Measurements from ENCODE around the gene IL4.

Gene IL4

DNA sequence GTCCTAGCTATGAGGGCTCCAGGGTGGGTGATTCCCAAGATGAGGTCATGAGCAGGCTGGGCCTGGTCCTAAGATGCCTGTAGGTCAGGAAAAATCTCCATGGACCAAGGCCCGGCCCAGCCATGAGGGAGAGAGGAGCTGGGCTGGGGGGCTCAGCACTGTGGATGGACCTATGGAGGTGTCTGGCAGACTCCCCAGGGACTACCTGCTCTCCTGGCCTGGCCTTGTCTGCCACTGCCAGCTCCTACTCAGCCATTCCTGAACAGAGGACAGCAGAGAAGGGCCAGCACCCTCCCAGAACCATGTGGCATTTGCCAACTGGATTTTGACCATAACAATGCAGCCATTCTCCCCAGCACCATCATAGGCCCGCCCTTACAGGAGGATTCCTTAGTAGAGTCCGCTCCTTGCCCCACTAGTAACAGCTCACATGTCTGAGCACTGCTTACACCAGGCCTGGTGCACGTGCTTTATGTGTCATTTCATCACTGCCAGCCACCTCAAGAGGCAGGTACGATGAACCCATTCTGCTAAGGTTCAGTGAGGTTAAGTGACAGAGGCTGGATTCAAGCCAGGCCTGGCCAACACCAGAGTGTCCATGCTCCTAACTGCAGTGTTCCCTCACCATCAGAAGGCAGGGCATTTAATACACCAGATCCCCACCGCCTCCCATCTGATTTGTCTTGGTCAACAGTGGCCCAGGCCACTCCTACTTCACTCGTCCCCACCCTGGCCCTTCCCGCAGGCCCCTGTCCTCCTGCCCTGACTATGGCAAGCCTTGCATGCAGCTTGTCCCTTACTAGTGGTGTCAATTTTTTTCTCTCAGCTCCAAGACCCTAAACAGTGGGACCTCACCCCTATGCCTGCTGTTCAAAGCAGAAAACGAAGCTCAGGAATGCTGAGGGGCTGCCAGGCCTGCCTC is 15.1 kb upstream of the IL4 start:
- DNase-seq (ENCODE audit: low spot score): no peak

DNA sequence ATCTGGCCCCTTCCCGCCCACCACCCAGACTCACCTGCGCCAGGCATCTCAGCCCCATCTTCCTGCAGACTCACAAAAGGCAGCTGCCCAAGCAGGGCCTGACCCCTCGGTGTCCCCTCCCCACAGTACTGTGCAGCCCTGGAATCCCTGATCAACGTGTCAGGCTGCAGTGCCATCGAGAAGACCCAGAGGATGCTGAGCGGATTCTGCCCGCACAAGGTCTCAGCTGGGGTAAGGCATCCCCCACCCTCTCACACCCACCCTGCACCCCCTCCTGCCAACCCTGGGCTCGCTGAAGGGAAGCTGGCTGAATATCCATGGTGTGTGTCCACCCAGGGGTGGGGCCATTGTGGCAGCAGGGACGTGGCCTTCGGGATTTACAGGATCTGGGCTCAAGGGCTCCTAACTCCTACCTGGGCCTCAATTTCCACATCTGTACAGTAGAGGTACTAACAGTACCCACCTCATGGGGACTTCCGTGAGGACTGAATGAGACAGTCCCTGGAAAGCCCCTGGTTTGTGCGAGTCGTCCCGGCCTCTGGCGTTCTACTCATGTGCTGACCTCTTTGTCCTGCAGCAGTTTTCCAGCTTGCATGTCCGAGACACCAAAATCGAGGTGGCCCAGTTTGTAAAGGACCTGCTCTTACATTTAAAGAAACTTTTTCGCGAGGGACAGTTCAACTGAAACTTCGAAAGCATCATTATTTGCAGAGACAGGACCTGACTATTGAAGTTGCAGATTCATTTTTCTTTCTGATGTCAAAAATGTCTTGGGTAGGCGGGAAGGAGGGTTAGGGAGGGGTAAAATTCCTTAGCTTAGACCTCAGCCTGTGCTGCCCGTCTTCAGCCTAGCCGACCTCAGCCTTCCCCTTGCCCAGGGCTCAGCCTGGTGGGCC is 13.9 kb upstream of the IL4 start:
- no peak for DNase-seq (ENCODE audit: low spot score)

DNA sequence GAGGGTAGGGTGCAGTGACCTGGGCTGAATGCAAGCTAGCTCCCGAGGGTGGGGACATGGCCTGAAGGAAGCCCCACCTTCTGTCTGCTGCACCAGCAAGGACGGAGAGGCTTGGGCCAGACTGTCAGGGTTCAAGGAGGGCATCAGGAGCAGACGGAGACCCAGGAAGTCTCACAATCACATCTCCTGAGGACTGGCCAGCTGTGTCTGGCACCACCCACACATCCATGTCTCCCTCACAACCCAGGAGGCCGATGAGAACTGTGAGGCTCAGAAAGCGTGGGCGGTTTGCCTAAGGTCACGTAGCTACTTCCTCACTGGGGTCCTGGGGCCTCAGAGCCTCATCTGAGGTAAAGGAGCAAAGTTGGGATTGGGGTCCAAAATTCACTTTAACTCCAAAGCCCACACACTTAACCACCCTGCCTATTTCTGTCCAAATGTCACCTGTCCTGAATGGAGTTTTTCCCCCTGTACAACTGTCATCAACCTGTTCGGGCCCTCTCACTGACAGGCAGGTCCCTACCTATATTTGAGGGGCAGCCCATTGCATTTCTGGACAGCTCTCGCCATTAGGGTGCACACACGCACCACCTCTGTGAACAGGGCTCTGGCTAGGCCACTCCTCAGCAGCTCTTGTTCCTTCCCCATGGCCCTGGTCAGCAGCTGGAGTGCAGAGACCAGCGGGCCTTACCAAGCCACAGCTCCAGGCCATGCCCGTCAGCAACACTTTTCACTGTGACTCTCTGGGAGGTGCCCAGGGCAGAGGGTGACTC is 12.4 kb upstream of the IL4 start:
- DNase-seq (ENCODE audit: low spot score): no peak

DNA sequence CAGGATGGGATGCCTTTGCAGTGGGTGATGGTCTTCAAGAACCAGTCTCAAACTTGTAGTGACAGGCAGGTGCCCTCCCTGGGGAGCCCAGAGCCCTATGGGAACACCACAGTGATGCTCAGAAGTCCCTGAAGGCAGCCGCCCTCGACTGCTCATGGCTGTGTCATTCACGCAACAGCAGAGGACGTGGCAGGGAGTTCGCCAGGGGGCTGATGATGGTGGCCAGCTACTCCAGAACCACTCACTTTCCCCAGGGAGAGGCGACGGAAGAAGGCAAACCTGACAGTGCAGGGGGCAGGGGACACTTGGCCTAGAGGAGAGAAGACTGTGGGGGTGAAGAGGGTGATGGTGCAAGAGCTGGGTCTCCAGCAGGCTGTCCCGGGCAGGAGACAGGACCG is 11.8 kb upstream of the IL4 start:
- no peak for DNase-seq (ENCODE audit: low spot score)

DNA sequence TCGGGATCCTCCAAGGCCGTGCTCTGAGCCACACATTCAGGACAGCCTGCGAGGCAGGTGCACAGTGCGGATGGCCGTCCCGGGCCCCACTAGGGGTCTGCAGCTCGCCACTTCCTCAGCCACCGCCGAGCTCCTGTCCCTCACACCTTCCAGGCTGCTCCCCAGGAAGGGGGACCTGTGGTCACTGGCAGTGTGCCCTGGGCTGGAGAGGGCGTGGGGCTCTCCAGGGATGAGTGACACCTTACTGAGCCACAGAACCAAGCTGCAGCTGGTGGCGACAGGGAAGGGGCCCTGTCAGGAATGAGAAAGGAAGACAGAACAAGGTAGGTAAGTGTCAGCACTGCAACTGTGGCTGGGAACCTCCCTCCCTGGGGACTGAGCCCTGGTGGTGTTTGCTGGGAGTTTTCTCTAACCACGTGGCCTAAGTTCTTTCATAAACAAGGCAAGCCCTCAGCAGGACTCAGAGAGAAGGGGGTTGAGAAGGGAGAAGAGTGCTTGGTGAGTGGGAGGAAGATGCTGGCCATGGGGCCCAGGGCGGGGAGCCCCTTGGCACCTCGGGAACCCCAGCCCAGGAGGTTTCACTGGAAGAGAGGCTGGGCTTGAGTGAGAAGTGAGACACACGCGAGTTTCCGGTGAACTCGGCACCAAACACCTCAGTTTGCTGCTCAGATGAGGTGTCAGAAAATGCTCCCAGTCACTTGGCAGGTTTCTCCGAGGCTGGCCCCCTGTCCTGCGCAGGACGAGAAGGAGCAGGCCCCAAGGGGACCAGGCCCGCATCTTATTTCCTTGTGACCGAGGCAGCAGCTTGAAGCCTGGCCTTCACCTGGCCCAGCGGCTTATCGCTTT is 10.6 kb upstream of the IL4 start:
- peak; percentile 81 for DNase-seq (ENCODE audit: low spot score)

DNA sequence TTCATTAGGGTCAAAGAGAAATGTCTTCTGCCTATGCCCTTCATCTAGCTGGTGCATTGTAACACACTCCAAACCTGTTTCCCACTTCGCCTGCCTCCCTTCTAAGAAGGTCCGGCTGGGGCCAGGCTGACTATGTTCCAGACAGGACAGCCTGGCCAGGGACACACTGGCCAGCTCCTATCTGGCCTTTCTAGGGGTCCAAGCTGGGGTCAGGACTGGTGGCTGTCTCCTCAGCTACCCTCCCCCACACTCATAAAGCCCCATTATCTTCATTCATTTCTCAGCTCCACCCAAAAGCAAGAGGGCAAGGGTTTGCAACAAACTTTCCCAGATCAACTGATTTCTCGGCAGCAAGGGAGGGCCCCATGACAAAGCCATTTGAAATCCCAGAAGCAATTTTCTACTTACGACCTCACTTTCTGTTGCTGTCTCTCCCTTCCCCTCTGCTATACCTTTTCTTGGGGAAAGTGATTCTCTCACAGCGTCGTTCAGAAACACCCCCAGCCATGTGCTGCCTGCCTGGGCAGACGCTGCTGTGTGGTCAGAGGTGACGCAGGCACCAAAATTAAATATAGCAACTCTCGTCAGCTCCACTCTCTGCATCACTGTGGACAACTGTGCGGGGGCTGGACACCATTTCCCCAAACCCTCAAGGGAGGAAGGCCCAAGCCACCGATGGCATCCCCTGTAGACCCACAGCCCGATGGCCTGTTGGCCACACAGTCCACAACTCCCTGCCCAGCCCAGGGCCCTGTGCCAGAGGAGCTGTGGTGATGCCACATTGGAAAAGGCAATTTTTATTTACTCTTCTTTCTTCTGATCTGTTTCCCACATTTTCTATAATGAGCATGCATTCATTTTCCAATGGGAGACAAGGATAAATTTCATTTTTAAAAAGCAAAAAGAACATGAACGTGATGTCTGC is 9.8 kb upstream of the IL4 start:
- no peak for DNase-seq (ENCODE audit: low spot score)

DNA sequence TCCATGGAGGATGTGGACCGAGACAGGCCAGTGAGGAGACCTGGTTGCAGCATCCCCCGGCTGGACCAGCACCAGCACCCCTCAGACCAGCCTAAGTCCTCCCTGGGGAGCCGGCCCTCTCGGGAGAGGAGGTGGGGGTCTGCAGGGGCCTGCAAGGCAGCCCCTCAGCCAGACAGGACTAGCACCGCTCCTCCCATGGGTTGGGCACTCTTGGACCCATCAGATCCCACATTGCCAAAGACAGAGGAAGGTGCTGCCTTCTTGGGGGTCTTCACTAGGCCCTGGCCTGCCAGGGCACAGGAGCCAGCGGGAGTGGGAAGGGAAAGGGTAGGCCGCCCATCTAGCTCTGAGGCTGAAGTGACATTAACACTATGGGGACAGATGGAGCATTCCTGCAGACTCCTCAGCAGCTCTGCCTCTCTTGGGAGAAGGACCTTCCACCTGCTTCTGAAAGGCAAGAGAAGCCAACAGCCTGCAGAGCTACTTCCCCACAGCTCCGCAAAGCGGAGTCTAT is 9.0 kb upstream of the IL4 start:
- no peak for DNase-seq (ENCODE audit: low spot score)

DNA sequence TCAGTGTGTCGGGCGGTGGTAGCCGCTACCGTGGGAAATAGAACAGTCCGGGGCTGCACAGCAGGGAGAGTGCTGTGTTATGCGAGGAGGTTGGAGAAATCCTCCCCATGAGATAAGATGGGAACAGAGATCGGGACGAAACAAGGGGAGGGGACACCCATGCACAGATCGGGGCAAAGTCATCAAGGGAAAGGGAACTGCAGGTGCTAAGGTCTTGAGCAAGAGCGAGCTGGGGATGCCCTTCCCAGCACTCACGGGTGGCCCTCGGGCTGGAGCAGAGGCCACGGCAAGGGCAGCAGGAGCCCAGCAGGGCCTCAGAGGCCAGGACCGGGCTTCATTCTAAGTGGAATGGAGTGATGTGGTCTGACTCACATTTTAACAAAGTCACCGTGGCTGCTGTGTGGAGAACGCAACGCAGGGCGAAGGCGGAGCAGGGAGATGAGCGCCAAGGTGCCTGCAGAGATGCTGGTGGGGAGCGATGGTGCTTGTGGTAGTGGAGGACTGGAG is 8.2 kb upstream of the IL4 start:
- DNase-seq (ENCODE audit: low spot score): no peak

DNA sequence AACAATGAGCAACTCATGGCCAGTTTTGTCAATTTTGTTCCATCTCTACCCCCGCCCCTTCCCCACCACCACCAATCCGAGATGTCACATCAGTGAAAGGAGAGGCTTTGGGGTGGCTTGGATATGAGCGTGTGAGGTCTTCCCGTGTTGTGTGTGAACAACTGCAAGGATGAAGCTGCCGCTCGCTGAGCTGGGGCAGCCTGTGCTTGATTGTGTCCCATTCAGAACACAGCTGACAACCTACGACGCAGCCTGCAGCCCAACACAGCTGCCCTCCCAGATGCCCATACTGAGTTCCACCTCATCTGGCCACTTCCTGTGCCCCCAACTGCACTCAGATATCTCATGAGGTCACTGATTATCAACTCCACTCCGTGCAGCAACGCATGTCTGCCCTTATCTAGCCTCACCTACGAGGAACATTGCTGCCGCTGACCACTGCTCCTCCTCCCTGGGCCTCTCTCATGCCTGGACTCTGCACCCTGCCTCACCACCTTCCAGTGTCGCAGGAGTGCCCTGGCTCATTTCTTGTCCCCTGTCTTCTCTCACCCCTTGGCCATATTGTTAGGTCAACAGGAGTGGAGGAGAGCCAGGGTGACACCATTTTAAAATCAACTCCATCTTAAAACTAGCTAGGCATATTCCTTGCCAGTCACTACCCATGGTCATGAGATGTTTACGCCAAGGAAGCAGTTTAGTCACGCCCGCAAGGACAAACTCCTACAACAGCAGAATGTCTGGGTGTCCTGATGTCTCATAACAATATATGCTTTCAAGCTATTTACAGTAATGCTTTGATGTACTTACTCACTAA is 7.3 kb upstream of the IL4 start:
- no peak for DNase-seq (ENCODE audit: low spot score)

DNA sequence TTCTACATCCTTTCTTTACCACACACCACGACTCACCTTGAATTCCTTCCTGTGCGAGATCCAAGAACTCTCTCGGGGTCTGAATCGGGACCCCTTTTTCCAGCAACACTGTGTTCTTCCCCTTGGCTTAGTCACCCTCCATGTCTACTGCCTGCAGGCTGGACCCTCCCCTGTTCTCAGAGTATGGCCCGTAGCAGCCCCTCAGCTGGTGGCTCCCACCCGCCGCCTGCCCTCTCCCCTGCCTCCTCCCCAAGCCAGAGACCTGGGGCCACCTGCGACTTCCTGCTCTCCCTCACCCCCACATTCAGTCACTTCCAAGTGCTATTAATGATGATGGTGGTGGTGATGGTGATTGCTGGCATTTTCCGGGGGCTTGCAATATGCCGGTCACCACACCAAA is 6.5 kb upstream of the IL4 start:
- DNase-seq (ENCODE audit: low spot score): no peak

DNA sequence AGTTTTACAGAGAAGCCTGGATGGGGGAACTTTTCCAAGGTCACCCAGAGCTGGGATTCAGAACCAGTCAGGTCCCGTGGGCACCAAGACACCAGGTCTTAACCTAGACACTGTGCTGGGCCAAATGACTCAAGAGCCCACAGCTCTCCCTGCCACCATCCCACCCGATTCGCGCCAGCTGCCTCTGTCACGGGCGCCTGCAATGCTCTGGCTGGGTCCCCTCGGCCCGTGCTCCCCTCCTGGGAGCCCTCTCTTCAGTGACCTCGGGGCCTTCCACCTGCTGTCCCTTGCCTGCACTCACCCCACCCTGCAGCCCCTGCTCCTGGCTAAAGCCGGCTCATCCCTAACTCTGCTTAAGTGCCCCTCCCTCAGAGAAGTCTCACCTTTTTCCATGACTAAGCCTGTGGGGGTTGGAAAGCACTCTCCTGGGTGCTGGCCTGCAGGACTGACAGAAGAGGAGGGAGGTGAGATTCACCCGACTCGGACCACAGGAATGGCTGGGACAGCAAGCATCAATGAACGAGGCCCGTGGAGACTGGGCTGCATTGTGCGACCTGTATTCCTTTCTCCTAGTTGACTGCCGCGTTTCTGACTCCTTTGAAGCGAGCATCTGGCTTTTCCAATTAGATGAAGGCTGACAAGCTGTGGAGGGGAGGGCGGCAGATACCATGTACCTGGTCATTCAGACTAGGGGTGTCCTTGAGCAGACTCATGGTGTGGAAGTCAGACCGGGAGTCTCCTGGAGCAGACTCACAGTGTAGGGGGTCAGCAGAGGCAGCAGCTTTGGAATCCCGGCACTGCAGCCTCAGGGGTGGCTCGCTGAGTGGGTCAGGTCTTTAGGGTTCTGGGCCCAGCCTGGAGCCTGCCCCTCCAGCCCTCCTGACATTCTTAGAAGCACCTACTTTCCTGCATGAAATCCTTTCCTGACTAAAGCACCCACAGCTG is 5.8 kb upstream of the IL4 start:
- no peak for DNase-seq (ENCODE audit: low spot score)

DNA sequence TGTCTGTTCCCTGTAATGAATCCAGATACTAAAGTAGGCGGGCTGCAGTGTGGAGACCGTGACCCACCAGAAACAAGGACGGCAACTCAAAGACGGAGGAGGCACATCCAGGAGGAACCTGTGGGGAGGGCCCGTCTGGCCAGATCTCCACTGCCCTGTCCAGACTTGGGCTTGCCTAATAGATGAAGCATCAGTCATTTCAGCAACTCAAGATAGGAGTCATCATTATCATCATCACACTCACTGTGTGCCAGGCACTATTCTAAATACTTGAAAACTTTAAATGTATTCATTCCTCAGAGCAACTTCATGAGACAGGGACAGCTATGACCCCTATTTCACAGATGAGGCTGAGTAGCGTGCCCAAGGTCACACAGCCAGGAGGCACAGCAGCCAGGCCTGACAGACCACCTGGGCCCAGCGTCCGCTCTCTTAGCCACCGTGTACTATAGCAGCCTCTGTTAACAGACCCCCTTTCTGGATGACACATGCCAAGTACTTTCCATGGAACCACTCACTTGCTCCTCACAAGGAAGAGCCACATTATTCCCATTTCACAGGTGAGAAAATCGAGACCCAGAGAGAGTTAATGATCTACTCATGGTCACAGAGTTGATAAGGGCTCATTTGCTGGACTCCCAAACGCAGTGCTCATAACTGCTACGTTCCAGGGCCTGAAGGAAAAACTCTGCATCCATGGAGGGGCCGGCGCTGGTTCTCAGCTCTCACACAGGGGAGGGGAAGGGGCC is 4.9 kb upstream of the IL4 start:
- DNase-seq (ENCODE audit: low spot score): no peak

DNA sequence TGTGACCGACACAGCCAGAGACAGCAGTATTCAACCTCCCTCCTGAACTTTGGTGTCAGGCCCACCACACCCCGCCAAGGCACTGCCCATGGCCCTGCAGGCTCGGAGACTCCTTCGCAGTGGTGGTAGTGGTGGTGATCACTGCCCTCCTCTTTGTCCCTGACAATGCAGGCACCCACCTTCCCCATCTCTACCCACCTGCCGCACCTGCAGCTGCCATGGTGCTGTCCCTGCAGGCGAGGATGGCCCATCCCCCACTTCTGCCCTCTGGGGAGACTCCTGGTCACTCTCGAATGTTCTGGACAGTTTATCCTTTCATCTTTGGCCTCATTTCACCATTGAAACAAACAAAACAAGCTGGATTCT is 4.4 kb upstream of the IL4 start:
- DNase-seq (ENCODE audit: low spot score): no peak

DNA sequence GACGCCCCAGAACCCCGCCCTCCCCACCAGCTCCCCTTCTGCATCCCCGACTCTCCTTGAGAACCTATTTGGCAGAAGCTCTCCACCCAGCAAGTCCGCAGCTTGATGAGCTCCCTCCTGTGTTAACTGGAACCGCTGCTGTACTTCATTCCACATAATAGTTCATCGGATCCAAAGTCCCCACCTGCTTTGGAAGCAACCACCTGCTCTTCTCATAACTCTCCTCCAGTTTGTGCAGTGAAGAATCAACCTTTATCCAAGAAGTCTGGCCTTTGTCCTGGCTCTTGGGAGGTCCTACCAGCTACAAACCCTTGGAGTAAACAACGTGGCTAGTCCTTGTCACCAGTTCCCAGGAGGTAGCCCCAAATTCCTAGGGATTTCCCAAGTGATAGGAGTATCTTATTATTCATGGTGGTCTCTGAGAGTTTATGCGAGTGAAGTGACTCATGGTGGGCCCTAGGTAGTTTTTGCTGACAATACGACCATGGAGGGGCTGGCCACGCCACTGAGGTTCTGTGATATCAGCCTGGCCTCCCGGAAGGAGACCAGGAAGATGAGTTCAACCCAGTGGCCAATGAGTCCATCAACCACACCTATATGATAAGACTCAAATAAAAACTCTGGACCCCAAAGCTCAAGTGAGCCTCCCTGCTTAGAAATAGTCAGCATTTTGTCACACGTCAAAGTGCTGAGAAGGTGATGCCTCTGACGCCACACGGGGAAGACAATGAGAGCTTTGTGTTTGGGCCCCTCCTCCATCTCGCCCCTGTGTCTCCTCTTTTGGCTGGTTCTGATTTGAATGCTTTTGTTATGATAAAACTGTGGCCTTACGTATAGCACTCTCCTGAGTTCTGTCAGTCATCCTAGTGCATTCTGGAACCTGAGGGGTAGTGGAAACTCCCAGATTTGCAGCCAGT is 3.6 kb upstream of the IL4 start:
- DNase-seq (ENCODE audit: low spot score): no peak

DNA sequence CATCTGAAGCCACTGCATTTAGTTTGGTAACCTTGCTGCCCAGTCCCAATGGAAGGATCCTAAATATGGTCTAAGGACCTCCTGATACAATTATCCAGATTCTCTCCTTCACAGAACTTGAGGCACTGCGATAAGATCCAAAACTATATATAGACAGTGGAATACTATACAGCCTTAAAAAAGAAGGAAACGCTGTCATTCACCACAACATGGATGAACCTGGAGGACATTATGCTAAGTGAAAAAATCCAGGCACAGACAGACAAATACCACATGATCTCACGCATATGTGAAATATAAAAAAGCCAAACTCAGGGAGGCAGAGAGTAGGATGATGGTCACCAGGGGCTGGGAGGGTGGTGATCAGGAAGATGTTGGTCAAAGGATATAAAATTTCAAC is 2.8 kb upstream of the IL4 start:
- DNase-seq (ENCODE audit: low spot score): no peak

DNA sequence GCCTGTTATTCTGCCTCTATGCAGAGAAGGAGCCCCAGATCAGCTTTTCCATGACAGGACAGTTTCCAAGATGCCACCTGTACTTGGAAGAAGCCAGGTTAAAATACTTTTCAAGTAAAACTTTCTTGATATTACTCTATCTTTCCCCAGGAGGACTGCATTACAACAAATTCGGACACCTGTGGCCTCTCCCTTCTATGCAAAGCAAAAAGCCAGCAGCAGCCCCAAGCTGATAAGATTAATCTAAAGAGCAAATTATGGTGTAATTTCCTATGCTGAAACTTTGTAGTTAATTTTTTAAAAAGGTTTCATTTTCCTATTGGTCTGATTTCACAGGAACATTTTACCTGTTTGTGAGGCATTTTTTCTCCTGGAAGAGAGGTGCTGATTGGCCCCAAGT is 301 bp upstream of the IL4 start:
- no peak for DNase-seq (ENCODE audit: low spot score)
